HK-2 (cell line): ENCODE measurements around the gene GGPS1.
"Not testable (repeated sequence)": the region's sequence is repeated elsewhere in the genome, so short reads cannot be mapped to it uniquely, and the experiment has no call there.

ENCODE experiments used
- DNase-seq: peaks from one replicate; pipeline ENCODE4 v3.0.0-alpha.2; 2018; ENCODE audit not compliant: unreplicated experiment

Gene GGPS1

DNA sequence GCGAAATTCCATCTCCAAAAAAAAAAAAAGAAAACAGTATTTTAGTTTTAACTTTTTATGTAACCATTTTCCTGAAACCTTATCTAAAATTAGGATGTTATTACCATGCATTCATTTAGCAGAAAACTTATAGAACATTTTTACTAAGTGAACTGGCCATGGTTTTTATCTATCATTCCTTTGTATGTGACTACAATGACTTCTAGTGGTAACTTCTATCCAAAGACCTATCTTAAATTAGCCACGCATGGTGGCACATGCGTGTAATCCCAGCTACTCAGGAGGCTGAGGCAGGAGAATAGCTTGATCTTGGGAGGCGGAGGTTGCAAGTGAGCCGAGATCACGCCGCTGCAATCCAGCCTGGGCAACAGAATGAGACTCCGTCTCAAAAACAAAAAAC is 11.4 kb downstream of the GGPS1 start:
- DNase-seq: no peak

DNA sequence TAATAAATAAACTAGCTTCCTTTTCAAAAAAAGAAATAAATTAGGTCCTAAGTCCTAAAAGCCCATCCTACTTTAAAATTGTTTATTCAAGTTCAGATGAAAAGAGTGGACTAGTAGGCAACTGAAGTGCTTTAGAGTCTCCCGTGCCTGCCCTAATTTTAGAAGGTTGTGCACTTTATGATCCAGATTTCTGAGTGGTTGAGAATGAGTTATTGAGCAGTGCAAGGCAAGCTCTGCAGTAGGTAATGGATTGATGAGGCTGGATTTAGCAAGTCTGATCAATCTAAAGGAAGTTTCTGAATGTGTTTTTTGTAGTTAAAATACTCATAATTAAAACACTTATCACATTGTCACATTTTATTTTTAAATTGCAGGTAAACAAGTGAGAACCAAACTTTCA is 13.0 kb downstream of the GGPS1 start:
- DNase-seq: no peak

DNA sequence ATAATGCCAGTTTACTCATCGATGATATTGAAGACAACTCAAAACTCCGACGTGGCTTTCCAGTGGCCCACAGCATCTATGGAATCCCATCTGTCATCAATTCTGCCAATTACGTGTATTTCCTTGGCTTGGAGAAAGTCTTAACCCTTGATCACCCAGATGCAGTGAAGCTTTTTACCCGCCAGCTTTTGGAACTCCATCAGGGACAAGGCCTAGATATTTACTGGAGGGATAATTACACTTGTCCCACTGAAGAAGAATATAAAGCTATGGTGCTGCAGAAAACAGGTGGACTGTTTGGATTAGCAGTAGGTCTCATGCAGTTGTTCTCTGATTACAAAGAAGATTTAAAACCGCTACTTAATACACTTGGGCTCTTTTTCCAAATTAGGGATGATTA is 13.7 kb downstream of the GGPS1 start:
- DNase-seq: no peak

DNA sequence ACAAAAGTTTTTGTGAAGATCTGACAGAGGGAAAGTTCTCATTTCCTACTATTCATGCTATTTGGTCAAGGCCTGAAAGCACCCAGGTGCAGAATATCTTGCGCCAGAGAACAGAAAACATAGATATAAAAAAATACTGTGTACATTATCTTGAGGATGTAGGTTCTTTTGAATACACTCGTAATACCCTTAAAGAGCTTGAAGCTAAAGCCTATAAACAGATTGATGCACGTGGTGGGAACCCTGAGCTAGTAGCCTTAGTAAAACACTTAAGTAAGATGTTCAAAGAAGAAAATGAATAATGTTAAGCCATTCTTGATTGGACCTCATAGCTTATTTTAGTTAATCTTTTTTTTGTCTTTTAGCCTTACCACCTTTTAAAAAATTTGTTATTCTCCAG is 14.1 kb downstream of the GGPS1 start:
- no peak for DNase-seq

DNA sequence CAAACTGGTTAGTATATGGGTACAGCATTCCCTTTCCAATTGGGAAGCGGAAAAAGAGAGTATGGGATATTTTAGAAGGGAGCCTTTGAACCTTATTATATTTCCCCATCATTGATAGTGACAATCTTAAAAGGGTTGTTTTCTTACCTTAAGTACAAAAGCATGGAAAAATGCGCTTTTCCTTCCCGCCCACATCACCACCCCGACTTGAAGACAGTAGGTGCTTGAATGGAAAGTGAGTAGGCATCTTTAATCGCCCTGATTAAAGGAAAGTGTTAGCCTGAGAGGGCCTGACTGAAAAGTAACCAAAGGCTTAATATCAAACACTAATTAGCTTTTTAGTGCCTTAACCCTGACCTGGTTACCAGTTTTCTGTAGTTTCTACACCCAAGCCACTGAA is 15.4 kb downstream of the GGPS1 start:
- DNase-seq: no peak

DNA sequence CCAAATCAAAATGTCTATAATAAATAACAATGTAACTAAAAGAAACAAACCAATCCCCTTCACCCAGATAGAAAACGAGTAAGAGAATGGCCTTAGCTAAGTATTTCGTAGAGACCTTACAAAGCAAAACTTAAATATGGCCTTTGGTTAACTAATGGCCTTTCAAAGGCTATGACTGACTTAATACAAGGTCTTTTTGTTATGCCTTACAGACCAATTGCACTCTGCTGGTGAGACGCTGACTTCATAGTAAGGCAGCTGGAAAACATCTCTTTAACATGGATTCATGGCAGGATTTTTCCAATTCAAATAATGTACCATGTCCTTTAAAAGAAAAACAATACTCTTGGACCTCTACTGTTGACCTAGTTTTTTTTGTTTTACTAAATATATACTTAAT is 23.1 kb downstream of the GGPS1 start:
- DNase-seq: no peak

DNA sequence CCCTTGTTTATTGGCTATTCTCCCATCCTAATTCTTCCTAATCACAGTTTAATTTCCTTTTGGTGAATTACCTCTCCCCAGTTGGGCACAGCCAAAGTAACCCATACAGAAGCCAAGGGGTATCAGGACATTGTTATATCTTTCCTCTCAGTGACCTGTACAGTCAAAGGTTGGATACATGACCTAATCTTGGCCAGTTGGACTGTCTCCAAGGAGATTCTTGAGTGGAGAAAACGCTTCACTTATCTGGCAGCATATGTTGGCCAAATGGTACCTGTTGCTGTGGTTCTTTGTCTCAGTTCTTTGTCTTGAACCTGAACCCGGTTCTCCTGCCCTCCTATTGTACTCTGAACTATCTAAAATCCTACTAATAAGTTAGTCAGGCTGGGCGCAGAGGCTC is 23.5 kb downstream of the GGPS1 start:
- DNase-seq: no peak

DNA sequence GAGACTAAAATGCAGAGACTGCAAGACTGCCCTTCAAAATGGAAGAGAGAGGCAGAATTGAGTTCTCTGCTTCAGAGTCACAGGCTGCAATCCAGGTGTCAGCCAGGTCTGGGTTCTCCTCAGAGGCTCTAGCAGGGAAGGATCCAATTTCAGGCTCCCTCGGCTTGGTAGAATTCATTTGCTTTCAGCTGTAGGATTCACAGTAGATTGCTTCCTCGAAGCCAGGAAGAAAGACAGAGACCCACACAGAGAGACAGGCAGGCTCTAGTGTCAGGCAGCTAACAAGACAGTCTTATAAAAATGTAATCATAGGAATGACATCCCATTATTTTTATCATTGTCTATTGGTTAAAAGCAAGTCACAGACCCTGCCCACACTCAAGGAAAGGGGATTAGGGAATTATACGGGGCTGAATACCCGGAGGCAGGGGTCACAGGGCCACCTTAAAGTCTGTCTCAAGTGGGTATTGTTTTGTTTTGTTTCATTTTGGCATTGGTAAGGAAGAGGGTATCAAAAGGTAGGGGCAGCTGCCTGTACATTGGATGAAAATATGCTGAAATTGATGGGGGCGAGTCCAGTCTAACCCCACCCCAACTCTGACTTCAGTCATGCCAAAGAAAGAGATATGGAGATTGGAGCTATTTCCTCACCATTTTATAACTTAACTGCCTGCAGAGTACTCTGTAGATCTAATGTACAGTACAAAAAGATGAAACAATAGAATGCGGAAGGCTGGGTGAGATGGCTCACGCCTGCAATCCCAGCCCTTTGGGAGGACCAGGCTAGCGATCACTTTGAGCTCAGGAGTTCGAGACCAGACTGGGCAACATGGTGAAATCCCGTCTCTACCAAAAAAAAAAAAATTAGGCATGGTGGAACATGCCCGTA is 29.4 kb downstream of the GGPS1 start:
- no peak for DNase-seq

DNA sequence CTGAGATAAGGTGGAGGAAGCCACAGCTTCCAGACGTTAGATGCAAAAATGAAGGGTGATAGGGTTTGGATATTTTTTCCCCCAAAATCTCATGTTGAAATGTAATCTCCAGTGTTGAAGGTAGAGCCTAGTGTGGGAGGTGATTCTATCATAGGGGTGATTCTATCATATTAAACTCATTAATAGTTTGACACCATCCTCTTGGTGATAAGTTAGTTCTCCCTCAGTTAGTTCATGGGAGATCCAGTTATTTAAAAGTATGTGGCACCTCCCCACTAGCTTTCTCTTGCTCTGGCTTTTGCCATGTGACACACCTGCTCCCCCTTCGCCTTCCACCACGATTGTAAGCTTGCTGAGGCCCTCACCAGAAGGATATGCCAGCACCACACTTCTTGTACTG is 30.5 kb downstream of the GGPS1 start:
- no peak for DNase-seq

DNA sequence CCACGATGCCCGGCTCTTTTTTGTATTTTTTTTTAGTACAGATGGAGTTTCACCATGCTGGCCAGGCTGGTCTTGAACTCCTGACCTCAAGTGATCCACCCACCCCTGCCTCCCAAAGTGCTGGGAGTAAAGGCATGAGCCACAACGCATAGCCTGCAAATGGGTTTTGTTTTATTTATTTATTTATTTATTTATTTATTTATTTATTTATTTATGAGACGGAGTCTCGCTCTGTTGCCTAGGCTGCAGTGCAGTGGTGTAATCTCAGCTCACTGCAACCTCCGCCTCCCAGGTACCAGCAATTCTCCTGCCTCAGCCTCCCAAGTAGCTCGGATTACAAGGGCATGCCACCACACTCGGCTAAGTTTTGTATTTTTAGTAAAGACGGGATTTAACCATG is 35.8 kb downstream of the GGPS1 start:
- DNase-seq: not testable (repeated sequence)

DNA sequence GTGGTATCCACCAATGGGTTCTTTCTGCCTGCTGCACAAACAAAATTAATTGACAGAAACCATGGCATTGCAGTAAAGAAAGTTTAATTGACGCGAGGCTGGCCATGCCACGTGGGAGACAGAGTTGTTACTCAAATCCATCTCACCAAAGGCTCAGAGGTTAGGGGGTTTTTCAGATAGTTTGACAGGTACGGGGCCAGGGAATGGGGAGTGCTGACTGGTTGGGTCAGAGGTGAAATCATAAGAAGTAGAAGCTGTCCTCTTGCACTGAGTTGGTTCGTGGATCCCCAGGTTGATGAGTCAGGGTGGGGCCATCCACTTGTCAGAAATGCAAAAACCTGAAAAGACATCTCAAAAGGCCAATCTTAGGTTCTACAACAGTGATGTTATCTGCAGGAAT is 37.9 kb downstream of the GGPS1 start:
- DNase-seq: no peak

DNA sequence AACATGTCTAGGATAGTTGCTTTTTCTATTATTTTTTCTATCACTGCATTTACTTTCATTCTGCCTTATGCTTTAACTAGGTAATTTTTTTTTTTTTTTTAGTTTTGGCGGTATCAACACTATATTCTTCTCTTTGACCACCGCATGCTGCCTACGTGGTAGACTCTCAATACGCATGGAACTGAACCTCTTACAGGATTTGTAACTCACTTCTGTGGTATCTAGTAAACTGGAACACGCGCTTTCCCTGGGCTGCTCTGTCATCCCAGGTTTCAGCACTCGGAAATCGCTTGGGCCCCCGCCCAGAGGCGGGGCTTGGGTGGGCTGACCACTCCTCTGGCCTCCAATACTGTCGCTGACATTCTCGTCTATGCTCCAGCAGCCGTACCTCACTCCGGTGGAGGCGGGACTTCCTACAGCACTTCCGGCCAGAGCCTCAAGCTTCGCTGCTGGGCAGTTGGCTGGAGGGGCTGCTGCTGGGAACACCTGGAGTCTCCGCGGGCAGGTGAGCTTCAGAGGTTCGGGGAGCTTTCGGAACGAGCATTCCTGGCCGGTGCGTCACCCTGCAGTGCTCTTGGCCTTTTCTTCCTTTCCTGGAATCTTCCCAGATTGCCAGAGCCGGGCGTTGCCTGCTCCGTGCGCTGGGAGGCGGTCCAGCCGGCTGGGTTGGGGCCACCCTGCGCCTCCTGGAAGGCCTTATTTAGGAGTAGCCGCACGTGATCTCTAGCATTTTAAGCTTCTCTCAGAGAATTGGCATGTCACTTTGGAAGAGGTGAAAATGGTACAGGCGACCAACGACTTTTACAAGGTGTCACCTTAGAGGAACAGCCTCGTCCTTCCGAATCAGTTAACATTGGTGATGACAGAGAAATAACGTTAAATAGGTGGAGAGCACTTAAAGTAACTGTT is 38.9 kb downstream of the GGPS1 start, which contains the start of gene TBCE:
TSS of gene TBCE (plus strand) at position 428 of the 909 bp plus-strand sequence. CDS start 12,623 bp downstream, outside the sequence.
- peak; percentile 99 for DNase-seq

DNA sequence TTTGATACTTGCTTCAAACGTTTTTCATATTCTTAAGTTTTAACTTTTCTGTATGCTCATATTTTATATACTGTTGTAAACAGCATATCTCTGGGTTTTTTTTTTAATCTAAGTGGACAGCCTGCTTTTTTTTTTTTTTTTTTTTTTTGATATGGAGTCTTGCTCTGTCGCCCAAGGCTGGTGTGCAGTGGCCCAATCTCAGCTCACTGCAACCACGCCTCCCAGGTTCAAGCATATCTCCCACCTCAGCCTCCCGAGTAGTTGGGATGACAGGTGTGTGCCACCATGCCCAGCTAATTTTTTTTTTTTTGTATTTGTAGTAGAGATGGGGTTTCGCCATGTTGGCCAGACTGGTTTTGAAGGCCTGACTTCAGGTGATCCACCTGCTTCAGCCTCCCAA is 40.1 kb downstream of the GGPS1 start:
- DNase-seq: no peak

DNA sequence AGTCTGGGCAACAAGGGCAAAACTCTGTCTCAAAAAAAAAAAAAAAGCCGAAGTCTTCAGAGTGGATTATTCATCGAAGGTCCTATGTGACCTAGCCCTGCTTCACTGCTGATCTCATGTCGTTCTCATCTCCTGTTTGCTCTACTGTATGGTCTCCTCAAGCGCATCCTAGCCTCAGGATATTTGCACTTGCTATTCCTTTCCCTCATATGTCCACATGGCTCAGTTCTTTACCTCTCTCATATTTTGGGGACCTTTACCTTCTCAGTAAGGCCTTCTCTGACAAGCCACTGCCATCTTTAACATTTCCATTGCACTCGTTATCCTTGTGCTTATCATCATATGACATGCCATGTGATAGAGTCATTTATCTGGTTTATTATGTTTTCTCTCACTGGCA is 41.4 kb downstream of the GGPS1 start:
- no peak for DNase-seq

DNA sequence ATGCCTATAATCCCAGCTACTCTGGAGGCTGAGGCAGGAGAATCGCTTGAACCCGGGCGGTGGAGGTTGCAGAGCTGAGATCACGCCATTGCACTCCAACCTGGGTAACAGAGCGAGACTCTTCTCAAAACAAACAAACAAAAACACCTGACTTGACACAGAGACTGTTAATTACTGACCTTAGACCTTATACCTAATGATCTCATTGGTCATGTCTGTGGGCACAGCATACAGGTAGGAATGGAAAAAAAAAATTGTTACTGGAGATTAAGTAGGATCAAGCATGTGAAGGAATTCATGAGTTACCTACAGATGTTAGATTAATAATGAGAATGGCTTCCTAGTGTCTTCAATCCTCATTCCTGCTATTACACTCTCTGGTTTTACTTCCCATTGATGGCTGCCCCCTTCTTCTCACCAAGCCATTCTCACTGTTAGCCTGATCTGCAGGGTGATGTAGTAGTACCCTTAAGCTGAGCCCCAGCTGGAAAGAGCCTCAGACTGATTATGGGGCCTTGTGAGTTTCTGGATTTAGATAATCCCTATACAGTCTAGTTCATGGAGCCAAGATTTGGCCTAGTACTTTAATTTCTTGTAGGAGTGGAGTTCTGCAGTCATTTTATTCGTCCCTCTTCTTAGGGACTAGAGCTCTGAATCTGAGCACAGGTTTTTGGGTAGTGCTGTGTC is 47.7 kb downstream of the GGPS1 start:
- no peak for DNase-seq

DNA sequence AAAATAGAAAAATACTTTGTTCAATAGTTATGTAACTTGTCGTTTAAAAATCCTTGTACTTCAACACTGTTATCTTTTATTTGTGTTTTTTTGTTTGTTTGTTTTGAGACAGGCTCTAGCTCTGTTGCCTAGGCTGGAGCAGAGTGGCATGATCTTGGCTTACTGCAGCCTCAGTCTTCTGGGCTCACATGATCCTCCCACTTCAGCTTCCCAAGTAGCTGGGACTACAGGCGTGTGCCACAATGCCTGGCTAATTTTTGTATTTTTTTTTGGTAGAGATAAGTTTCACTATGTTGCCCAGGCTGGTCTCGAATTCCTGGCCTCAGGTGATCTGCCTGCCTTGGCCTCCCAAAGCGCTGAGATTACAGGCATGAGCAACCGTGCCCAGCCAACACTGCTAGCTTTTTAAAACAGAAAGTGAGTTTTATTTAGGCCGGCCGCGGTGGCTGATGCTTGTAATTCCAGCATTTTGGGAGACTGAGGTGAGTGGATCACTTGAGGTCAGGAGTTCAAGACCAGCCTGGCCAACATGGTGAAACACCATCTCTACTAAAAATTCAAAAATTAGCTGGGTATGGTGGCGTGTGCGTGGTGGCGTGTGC is 49.9 kb downstream of the GGPS1 start:
- not testable (repeated sequence) for DNase-seq

DNA sequence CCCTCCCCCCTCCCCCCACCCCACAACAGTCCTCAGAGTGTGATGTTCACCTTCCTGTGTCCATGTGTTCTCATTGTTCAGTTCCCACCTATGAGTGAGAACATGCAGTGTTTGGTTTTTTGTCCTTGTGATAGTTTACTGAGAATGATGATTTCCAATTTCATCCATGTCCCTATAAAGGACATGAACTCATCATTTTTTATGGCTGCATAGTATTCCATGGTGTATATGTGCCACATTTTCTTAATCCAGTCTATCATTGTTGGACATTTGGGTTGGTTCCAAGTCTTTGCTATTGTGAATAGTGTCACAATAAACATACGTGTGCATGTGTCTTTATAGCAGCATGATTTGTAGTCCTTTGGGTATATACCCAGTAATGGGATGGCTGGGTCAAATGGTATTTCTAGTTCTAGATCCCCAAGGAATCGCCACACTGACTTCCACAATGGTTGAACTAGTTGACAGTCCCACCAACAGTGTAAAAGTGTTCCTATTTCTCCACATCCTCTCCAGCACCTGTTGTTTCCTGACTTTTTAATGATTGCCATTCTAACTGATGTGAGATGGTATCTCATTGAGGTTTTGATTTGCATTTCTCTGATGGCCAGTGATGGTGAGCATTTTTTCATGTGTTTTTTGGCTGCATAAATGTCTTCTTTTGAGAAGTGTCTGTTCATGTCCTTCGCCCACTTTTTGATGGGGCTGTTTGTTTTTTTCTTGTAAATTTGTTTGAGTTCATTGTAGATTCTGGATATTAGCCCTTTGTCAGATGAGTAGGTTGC is 53.8 kb downstream of the GGPS1 start:
- not testable (repeated sequence) for DNase-seq

DNA sequence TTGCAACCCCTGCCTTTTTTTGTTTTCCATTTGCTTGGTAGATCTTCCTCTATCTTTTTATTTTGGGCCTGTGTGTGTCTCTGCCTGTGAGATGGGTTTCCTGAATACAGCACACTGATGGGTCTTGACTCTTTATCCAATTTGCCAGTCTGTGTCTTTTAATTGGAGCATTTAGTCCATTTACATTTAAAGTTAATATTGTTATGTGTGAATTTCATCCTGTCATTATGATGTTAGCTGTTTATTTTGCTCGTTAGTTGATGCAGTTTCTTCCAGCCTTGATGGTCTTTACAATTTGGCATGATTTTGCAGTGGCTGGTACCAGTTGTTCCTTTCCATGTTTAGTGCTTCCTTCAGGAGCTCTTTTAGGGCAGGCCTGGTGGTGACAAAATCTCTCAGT is 57.3 kb downstream of the GGPS1 start:
- DNase-seq: not testable (repeated sequence)

DNA sequence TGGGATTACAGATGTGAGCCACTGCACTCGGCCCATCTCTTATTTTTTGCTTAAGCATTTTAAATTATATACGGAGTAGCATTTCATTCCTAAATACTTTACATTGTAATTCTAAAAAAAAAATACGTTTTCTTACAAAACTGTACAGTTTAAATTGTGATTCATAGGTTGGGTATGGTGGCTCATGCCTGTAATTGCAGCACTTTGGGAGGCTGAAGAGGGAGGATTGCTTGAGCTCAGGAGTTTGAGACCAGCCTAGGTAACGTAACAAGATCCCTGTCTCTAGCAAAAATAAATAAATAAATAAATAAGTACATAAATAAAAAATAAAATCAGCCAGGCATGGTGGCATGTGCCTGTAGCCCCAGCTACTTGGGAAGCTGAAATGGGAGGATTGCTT is 63.5 kb downstream of the GGPS1 start:
- DNase-seq: no peak
